Measurements from ENCODE around the gene IL23A. TPM values are rescaled to one million over a fixed set of nuclear protein-coding genes. Genes with fewer than 3 reads are reported as not detected.

IL23A gene
- total and polyA plus RNA-seq, 2 of the 13 experiments (the other 11 are each of a cell fraction or from before 2014, with no cell fraction given), result 0.33 to 0.35 TPM

DNA sequence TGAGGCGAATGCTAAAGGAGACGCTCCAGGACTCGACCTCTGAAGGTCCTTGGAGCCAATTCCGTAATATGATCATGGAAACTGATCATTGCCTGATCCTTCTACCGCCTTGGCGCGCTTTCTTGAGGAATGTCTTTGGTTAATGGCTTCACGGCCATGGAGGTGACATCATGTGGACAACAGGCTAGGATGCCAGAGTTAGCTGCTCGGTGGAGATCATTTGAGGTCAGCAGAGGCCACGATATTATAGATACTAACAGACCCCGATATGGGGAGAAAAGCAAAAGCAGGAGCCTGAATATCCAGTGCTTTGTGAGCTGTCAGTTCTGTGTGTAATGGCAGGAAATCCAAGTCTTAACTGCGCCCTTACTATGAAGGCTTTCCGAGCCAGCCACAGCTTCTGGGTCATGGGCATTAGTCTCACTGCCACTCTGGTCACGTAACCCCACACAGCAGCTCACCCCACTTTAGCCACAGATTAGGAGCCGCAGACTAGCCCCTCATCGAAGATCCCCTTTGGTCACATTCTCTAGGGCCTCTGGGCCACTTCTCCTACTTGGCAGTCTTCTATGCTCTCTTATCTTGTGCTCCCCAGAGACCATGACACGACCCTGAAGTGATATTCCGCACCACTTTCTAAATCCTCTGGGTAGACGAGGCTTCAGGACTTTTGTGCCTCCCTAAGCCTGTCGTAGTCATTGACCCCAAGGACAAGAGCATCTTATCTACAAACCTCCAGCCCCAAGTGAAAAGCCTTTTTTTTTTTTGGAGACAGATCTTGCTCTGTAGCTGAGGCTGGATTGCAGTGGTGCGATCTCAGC, 37.8 kb upstream of the IL23A start:
- H3K27me3 ChIP-seq (ENCODE audit: control insufficient read depth in 1 of 2, insufficient read depth in 2 of 2, low read length in 2 of 2), result no peaks in the 10 kb centered on the region; a peak in 1 of 5 replicates
- CTCF ChIA-PET (ENCODE audit: low intra/inter-chr PET ratio, low total read pairs), result no interaction called here
- H3K79me2 ChIP-seq (ENCODE audit: insufficient read depth, low read length), result peaks cover 39% of the 10 kb centered on the region
- peak overlapping the region; percentile 98 for H3K4me2 ChIP-seq (ENCODE audit: low read depth, low read length)
- in situ Hi-C loops (cut with HindIII; ENCODE audit: extremely low pct_ligation_motif_present, low pct_unique_long_range_greater_than_20kb), result no loop called here
- H3K4me3 ChIP-seq (replicated peaks in 1 of 3; ENCODE audit: insufficient read depth in 1 of 3, low read depth in 2 of 3, low read length in 3 of 3), result peak overlapping the region; percentile 62 to 97 (median 94)
- ATAC-seq (peak; percentile 1; the same call in 2 of the 3 replicates), FAIRE-seq (no peak), DNase-seq (ENCODE audit: low spot score) (no peak)
- no peaks in the 10 kb centered on the region for H3K9me3 ChIP-seq (ENCODE audit: low read length)
- intact Hi-C loops (cut with micrococcal nuclease; ENCODE audit: unreplicated experiment), result loop anchor here (2.0 kb wide), 2 partner anchors 16 to 182 kb away; partner anchors contain the start of gene ZC3H10
- TSS peak; percentile 88 for BruUV-seq (replicated peaks)
- 9% methylated on average over 18 of the region's 21 CpGs for WGBS (ENCODE audit: low lambda C conversion rate)
- H3K4me1 ChIP-seq (ENCODE audit: insufficient read depth, low read length), result peaks cover 65% of the 10 kb centered on the region
- POLR2A ChIA-PET, result interaction anchor here (1.1 to 2.8 kb wide), 7 partner anchors 14 to 336 kb away, joined by 3 to 16 read pairs (median 5); partner anchors contain the start of genes ANKRD52, COQ10A, RNF41 and TIMELESS
- H3K9ac ChIP-seq (ENCODE audit: insufficient read depth, low read depth, low read length), result peak overlapping the region; percentile 86
- H3K27ac ChIP-seq (ENCODE audit: extremely low read length, insufficient read depth, low read length), result peak overlapping the region; percentile 96
- peaks cover 3 to 15% of the 10 kb centered on the region in 2 experiments; a peak in 3 of 5 replicates for H3K36me3 ChIP-seq (replicated peaks in 1 of 2; ENCODE audit: control insufficient read depth in 1 of 2, insufficient read depth in 2 of 2, low read length in 2 of 2)
- no peaks in the 10 kb centered on the region; the same call in 1 of the 2 replicates for H4K20me1 ChIP-seq (ENCODE audit: insufficient read depth, low read length)
- H2AFZ ChIP-seq (ENCODE audit: low read length), result peak overlapping the region; percentile 64
- TF ChIP-seq CHD4 (IDR thresholded peaks at IDR 0.05; ENCODE audit: borderline replicate concordance, low read length), result 0 out of 2 replicates have a peak, but pooled peaks have one; percentile 21
- 0 out of 2 replicates have a peak, but pooled peaks have one; percentile 13 for TF ChIP-seq ZC3H13 (CRISPR knock-in tag; IDR thresholded peaks at IDR 0.05)
- no peak for TF ChIP-seq ZNF703 (CRISPR knock-in tag; IDR thresholded peaks at IDR 0.05; ENCODE audit: borderline replicate concordance)
- TF ChIP-seq HNRNPL (IDR thresholded peaks at IDR 0.05; ENCODE audit: low read depth, low read length), result no peak
- TF ChIP-seq MYNN (CRISPR knock-in tag; IDR thresholded peaks at IDR 0.05; ENCODE audit: low read depth), result no peak
- TF ChIP-seq, protein P1, sequence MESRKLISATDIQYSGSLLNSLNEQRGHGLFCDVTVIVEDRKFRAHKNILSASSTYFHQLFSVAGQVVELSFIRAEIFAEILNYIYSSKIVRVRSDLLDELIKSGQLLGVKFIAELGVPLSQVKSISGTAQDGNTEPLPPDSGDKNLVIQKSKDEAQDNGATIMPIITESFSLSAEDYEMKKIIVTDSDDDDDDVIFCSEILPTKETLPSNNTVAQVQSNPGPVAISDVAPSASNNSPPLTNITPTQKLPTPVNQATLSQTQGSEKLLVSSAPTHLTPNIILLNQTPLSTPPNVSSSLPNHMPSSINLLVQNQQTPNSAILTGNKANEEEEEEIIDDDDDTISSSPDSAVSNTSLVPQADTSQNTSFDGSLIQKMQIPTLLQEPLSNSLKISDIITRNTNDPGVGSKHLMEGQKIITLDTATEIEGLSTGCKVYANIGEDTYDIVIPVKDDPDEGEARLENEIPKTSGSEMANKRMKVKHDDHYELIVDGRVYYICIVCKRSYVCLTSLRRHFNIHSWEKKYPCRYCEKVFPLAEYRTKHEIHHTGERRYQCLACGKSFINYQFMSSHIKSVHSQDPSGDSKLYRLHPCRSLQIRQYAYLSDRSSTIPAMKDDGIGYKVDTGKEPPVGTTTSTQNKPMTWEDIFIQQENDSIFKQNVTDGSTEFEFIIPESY (CRISPR knock-in tag; IDR thresholded peaks at IDR 0.05), result peak; percentile 49; the same call in 1 of the 2 replicates
- no peak for TF ChIP-seq JUNB (CRISPR knock-in tag; IDR thresholded peaks at IDR 0.05; ENCODE audit: borderline replicate concordance)
- peak; percentile 29; the same call in 1 of the 2 replicates for TF ChIP-seq ZMYM2 (CRISPR knock-in tag; IDR thresholded peaks at IDR 0.05)
- no peak for TF ChIP-seq ZNF17 (CRISPR knock-in tag; IDR thresholded peaks at IDR 0.05)
- 0 out of 2 replicates have a peak, but pooled peaks have one; percentile 31 for TF ChIP-seq ZNF354B (CRISPR knock-in tag; IDR thresholded peaks at IDR 0.05)
- TF ChIP-seq ZNF75D (CRISPR knock-in tag; IDR thresholded peaks at IDR 0.05; ENCODE audit: borderline replicate concordance), result no peak
- peak; percentile 43; the same call in 1 of the 2 replicates for TF ChIP-seq PRDM15 (CRISPR knock-in tag; IDR thresholded peaks at IDR 0.05)
- TF ChIP-seq, protein P2, sequence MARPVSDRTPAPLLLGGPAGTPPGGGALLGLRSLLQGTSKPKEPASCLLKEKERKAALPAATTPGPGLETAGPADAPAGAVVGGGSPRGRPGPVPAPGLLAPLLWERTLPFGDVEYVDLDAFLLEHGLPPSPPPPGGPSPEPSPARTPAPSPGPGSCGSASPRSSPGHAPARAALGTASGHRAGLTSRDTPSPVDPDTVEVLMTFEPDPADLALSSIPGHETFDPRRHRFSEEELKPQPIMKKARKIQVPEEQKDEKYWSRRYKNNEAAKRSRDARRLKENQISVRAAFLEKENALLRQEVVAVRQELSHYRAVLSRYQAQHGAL (CRISPR knock-in tag; IDR thresholded peaks at IDR 0.05; ENCODE audit: not compliant biosample characterization), result no peak
- TF ChIP-seq, protein P3, sequence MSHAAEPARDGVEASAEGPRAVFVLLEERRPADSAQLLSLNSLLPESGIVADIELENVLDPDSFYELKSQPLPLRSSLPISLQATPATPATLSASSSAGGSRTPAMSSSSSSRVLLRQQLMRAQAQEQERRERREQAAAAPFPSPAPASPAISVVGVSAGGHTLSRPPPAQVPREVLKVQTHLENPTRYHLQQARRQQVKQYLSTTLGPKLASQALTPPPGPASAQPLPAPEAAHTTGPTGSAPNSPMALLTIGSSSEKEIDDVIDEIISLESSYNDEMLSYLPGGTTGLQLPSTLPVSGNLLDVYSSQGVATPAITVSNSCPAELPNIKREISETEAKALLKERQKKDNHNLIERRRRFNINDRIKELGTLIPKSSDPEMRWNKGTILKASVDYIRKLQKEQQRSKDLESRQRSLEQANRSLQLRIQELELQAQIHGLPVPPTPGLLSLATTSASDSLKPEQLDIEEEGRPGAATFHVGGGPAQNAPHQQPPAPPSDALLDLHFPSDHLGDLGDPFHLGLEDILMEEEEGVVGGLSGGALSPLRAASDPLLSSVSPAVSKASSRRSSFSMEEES (CRISPR knock-in tag; IDR thresholded peaks at IDR 0.05), result no peak

Data from HepG2 (cell line).